Astrocyte (in vitro differentiated cells and primary cell): ENCODE data around the gene TMEM106B.

Experiments
- EZH2 ChIP-seq: IDR thresholded peaks from 2 replicates; pipeline ENCODE4 v1.6.1; 2012; ENCODE audit warnings: mild to moderate bottlenecking, low read length, inconsistent platforms; ENCODE audit not compliant: insufficient read depth
- TF ChIP-seq, protein P1 (sequence below): IDR thresholded peaks from 2 replicates; pipeline ENCODE4 v1.5.1; 2011; ENCODE audit warnings: low read depth, mild to moderate bottlenecking, inconsistent platforms, low read length, moderate library complexity; ENCODE audit not compliant: insufficient read depth

DNA sequence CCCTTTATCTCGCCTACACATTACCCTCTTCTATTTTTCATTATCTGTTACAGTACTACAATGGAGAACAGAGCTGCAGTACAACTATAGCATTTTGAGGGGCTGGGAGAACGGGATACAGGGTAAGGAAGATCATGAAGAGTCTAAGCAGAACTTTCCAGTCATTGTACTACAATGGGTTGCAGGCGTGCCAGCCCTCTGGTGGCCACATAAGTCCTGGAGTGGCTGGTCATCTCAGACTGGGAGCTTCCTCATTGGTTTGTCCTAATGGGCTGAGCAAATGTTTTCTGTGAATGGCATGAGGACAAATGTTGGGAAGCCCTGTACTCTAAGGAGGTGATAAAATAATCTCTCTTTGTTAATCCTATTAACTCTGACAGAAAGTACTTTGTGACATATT is 33.0 kb downstream of the TMEM106B start:
- TF ChIP-seq, protein P1, sequence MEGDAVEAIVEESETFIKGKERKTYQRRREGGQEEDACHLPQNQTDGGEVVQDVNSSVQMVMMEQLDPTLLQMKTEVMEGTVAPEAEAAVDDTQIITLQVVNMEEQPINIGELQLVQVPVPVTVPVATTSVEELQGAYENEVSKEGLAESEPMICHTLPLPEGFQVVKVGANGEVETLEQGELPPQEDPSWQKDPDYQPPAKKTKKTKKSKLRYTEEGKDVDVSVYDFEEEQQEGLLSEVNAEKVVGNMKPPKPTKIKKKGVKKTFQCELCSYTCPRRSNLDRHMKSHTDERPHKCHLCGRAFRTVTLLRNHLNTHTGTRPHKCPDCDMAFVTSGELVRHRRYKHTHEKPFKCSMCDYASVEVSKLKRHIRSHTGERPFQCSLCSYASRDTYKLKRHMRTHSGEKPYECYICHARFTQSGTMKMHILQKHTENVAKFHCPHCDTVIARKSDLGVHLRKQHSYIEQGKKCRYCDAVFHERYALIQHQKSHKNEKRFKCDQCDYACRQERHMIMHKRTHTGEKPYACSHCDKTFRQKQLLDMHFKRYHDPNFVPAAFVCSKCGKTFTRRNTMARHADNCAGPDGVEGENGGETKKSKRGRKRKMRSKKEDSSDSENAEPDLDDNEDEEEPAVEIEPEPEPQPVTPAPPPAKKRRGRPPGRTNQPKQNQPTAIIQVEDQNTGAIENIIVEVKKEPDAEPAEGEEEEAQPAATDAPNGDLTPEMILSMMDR, result peak; percentile 27
- TF ChIP-seq EZH2, result no peak
